Measurements from ENCODE around the gene BPIFB4.

The BPIFB4 gene

DNA sequence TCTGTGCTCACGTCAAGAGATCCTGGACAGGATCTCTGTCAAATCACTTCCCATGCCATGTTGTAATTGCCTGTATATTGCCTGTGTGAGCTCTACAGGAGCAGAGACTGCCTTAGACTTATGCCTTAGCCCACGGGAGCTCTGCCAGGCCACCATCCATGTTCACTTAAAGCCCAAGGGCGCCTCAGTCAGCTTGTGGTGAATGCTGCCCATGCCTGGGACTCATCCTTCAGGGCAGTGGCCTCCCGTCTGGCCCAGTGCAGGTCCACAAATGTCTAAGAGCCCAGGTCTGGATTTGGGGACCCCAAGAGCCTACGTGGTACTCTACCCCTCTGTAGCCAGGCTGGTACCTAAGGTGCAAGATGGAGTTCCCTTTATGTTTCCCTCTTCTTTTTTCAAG, 66.1 kb downstream of the BPIFB4 start:
- DNase-seq = no peak
- H4K20me1 ChIP-seq (ENCODE audit: insufficient read depth, low read length) = no peaks in the 10 kb centered on the region
- no peaks in the 10 kb centered on the region for H3K79me2 ChIP-seq (ENCODE audit: low read length)
- no peaks in the 10 kb centered on the region for H3K36me3 ChIP-seq (replicated peaks; ENCODE audit: insufficient read depth, low read length)
- no peaks in the 10 kb centered on the region for H3K9me2 ChIP-seq (replicated peaks; ENCODE audit: insufficient read depth, low read length)
- H3K27ac ChIP-seq (ENCODE audit: low read length) = no peak overlapping the region
- no peak overlapping the region for H3K4me3 ChIP-seq (ENCODE audit: low read length)
- H3K4me2 ChIP-seq (ENCODE audit: low read depth, low read length) = no peak overlapping the region
- H2AFZ ChIP-seq (ENCODE audit: low read length) = no peak overlapping the region
- TF ChIP-seq CTCF (IDR thresholded peaks at IDR 0.05; ENCODE audit: low read length) (no peak), EZH2 (optimal IDR thresholded peaks at IDR 0.05; ENCODE audit: low read depth, low read length) (no peak), EZH2phosphoT487 (IDR thresholded peaks at IDR 0.05; ENCODE audit: low read length) (no peak)
- no peaks in the 10 kb centered on the region for H3K4me1 ChIP-seq (ENCODE audit: low read length)
- H3K9ac ChIP-seq (ENCODE audit: low read length) = no peak overlapping the region
- peaks cover 9% of the 10 kb centered on the region; the same call in 1 of the 2 replicates for H3K27me3 ChIP-seq (replicated peaks; ENCODE audit: insufficient read depth, low read length)
- no peaks in the 10 kb centered on the region for H3F3A ChIP-seq (ENCODE audit: insufficient read depth, low read length)
- no peaks in the 10 kb centered on the region for H3K9me3 ChIP-seq (replicated peaks; ENCODE audit: insufficient read depth, low read length)

- Histone ChIP-seq H3F3A (ENCODE audit: insufficient read depth, low read length) (no peaks in the 10 kb centered on the region), H4K20me1 (ENCODE audit: insufficient read depth, low read length) (no peaks in the 10 kb centered on the region), H3K9ac (ENCODE audit: low read length) (no peak overlapping the region), H3K79me2 (ENCODE audit: low read length) (no peaks in the 10 kb centered on the region), H3K4me2 (ENCODE audit: low read depth, low read length) (no peak overlapping the region), H3K4me1 (ENCODE audit: low read length) (no peaks in the 10 kb centered on the region), H3K27me3 (replicated peaks; ENCODE audit: insufficient read depth, low read length) (peaks cover 9% of the 10 kb centered on the region; the same call in 1 of the 2 replicates), H3K9me2 (replicated peaks; ENCODE audit: insufficient read depth, low read length) (no peaks in the 10 kb centered on the region), H3K27ac (ENCODE audit: low read length) (no peak overlapping the region), H3K9me3 (replicated peaks; ENCODE audit: insufficient read depth, low read length) (no peaks in the 10 kb centered on the region), H3K4me3 (ENCODE audit: low read length) (no peak overlapping the region), H2AFZ (ENCODE audit: low read length) (no peak overlapping the region), H3K36me3 (replicated peaks; ENCODE audit: insufficient read depth, low read length) (no peaks in the 10 kb centered on the region)
- DNase-seq = no peak
- no peak for TF ChIP-seq EZH2 (optimal IDR thresholded peaks at IDR 0.05; ENCODE audit: low read depth, low read length)
- TF ChIP-seq CTCF (IDR thresholded peaks at IDR 0.05; ENCODE audit: low read length) = no peak
- TF ChIP-seq EZH2phosphoT487 (IDR thresholded peaks at IDR 0.05; ENCODE audit: low read length) = no peak
Measured at GRCh38 chr20:33147299-33147698, 67.9 kb downstream of the BPIFB4 start.

DNA sequence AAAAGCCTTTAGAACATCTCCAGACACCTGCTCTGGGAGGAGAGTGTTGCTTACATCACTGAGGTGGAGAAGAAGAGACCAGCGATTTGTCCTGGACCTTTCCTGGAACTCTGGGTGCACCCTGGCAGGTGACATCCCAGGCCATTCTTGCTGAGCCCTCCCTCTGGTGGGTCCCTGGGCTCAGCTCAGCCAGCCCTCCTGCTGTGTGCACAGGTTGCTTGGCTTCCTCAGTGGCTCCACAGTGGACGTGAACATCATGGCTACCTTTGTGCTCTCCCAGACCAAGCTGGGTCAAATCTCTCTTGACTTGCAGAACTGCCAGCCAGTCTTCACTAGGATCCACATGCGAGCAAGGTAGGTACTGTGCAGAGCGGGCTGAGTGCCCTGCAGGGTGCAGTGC, 68.6 kb downstream of the BPIFB4 start:
- H3K9me2 ChIP-seq (replicated peaks; ENCODE audit: insufficient read depth, low read length) = no peaks in the 10 kb centered on the region

More for the DNA sequence above, 68.6 kb downstream of the BPIFB4 start:
- H3K4me1 ChIP-seq (ENCODE audit: low read length) = no peaks in the 10 kb centered on the region
- H3K9ac ChIP-seq (ENCODE audit: low read length) = no peak overlapping the region
- no peak overlapping the region for H2AFZ ChIP-seq (ENCODE audit: low read length)
- no peaks in the 10 kb centered on the region for H3F3A ChIP-seq (ENCODE audit: insufficient read depth, low read length)
- H3K36me3 ChIP-seq (replicated peaks; ENCODE audit: insufficient read depth, low read length) = no peaks in the 10 kb centered on the region
- no peaks in the 10 kb centered on the region for H4K20me1 ChIP-seq (ENCODE audit: insufficient read depth, low read length)
- no peak overlapping the region for H3K4me3 ChIP-seq (ENCODE audit: low read length)
- no peak for TF ChIP-seq EZH2phosphoT487 (IDR thresholded peaks at IDR 0.05; ENCODE audit: low read length)
- no peak for TF ChIP-seq CTCF (IDR thresholded peaks at IDR 0.05; ENCODE audit: low read length)
- no peak for TF ChIP-seq EZH2 (optimal IDR thresholded peaks at IDR 0.05; ENCODE audit: low read depth, low read length)
- no peak overlapping the region for H3K27ac ChIP-seq (ENCODE audit: low read length)
- no peak overlapping the region for H3K4me2 ChIP-seq (ENCODE audit: low read depth, low read length)
- no peaks in the 10 kb centered on the region for H3K79me2 ChIP-seq (ENCODE audit: low read length)
- DNase-seq = no peak
- H3K27me3 ChIP-seq (replicated peaks; ENCODE audit: insufficient read depth, low read length) = peaks cover 10% of the 10 kb centered on the region
- H3K9me3 ChIP-seq (replicated peaks; ENCODE audit: insufficient read depth, low read length) = no peaks in the 10 kb centered on the region
